GM19397 (cell line): ENCODE results near the gene MT1M.
A peak's percentile ranks its signal among the peaks of the same experiment; 100 is the strongest.
"Not testable (repeated sequence)": the region's sequence is repeated elsewhere in the genome, so short reads cannot be mapped to it uniquely, and the experiment has no call there.

Experiments used
- ATAC-seq: cut with Tn5 transposase; IDR thresholded peaks from one replicate; pipeline ENCODE4 v1.9.1; 2021; ENCODE audit warnings: mild to moderate bottlenecking, moderate library complexity; ENCODE audit not compliant: unreplicated experiment

MT1M gene

DNA sequence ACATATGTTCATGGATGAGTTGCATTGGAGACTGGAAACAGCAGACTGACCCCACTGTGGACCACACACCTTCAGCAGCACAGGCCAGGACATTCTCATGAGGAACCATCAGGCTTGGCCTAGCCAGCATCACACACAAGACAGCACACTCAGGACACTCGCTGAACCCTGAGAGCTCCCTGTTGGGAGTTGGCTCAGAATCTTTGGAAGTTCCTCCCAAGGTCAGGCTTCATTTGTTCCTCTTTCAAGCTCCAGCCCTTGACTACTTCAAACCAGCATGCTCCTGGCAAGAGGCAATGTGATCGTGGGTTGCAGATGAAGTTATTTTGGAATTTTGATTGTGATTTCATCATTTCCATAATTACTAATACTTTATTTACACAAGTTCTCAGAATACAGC, 39.2 kb downstream of the MT1M start:
- not testable (repeated sequence) for ATAC-seq

DNA sequence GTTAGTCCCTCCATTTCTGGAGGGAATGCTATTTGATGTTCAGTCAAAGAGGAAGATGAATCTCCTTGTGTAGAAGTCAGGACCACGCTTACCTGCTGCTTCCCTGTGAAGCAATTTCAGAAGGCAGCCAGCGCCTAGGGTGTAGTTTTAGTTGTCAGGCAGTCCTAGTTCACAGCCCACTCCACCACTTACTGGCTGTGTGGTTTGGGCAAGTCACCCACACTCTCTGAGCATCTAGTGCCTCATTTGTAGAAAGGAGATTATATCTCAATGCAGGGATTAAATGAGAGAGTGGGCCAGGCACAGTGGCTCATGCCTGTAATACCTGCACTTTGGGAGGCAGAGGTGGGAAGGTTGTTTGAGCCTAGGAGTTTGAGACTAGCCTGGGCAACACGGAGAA, 39.7 kb downstream of the MT1M start:
- not testable (repeated sequence) for ATAC-seq

DNA sequence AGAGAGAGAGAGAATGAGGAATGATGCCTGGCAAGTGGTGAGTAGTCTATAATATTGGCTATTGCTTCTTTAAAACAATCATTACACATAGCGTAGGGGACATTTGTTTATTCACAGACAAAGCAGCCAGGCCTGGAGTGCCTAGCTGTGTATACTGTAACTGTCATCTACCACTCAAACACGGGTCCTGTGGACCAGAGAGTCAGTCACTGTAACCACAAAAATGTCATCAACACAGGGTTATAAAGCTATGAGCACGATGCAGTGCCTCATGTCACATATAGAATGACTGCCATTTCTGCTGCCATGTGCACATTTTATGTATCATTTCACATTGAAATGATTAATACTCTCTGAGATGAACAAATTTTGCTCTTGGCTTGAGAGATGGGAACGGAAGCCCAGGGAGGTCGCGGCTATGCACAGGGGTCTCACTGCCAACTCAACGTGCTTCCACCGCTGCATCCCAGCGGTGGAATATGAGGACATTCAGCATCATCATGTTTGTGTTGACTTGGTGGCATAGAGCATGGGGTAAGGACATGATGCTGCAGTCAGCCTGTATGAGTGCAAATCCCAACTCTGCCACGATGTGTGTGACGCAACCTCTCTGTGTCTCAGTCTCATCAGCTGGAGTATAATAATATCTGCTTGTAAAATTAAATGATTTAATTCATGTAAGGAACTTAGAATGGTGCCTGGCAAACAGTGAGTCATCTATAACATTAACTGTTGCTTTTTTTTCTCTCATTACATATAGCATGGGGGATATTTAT, 40.5 kb downstream of the MT1M start:
- no peak for ATAC-seq

DNA sequence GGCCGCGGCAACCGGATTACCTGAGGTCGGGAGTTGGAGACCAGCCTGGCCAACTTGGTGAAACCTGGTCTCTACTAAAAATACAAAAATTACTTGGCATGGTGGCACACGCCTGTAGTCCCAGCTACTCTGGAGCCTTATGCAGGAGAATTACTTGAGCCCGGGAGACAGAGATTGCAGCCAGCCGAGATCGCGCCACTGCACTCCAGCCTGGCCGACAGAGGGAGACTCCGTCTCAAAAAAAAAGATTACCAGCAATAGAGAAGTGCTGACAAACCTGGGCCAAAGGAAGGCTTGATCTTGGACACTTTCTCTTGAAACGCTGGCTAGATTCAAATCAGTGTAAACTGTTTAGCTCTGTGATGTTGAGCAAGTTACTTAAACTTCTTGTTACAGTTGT, 41.5 kb downstream of the MT1M start:
- no peak for ATAC-seq

DNA sequence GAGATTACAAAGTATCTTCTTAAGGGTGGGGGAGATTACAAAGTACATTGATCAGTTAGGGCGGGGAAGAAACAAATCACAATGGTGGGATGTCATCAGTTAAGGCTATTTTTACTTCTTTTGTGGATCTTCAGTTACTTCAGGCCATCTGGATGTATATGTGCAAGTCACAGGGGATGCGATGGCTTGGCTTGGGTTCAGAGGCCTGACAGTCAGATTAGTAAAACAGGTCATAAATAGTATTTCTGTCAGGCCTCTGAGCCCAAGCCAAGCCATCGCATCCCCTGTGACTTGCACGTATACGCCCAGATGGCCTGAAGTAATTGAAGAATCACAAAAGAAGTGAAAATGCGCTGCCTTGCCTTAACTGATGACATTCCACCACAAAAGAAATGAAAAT, 42.1 kb downstream of the MT1M start:
- not testable (repeated sequence) for ATAC-seq

DNA sequence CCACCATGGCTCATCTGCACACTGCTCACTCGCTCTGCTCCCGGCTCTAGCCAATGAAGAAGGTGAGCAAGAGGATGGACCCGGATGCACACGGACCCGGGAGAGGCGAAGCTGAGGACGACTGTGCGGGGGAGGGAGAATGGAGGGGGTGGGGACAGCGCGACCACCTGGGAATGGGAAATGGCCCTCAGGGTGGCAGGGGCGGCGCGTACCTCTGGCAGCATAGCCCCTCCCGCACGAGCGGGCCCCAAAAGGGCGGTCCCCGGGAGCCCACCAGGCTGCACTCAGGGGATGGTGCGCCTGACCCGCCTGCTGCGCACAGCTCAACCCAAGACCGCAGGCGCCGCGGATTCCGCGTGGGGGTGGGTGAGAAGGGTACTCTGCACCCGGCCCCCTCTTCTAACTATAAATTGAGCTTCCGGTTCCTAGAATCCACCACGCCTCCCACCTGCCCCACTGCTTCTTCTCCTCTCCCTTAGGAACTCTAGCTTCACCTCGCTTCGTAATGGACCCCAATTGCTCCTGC, 43.3 kb downstream of the MT1M start:
- no peak for ATAC-seq

DNA sequence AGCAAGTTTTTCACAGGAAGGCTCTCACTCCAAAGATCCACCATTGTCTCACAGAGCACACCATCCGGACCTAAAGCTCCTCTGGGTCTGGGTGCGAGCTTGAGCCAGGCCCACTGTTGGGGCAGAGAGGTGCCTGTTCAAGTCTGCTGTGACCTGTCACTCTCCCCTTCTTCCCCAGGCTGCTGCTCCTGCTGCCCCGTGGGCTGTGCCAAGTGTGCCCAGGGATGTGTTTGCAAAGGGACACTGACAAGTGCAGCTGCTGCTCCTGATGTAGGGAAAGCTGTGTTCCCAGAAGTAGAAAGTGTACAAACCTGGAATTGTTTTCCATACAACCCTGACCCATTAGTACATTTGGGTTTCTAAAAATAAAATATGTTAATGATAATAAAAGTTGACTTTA, 45.0 kb downstream of the MT1M start:
- ATAC-seq: no peak

DNA sequence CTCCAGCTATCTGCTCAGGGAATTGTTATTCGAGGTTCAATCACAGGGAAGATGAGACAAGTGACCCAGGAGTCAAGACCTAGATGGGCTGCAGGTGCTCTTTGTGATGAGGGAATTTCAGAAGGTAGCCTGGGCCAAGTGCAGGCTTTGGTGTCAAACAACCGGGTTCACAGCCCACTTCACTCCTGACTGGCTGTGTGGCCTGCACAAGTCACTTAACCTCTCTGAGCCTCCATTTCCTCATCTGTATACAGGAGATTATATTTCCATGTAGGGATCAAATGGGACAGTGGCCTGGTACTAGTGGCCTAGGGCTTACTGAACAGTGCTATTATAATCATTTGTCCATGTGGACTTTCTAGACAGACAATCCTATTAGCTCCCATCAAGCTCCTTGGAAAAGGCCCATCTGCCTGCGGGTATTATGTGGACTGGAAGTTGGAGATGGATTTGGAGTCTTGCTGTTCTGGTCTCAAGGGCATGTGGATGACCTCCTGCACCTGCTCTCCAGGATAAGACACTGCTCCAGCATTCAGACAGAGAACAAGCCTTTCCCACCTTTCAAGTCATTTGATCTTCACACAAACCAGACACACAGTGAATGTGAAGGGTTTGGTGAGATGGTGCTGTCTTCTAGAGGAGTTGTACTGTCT, 46.7 kb downstream of the MT1M start:
- ATAC-seq: no peak

DNA sequence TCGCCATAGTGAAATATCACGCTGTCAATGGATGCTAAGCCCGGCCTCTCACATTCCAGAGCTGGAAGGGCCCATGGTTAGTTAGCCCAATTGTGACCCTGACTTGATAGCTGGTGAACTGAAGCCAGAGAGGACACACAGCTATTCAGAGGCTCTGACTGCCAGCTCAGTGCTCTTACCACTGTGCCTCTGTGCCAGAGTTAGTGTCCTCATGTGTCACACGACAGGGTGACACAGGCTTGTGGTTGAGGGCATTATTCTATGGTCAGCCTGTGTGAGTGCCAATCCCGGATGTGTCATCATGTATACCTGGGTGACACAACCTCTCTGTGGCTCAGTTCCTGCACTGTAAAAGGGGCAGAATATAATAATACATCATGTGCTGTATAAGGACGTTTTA, 47.4 kb downstream of the MT1M start:
- no peak for ATAC-seq

DNA sequence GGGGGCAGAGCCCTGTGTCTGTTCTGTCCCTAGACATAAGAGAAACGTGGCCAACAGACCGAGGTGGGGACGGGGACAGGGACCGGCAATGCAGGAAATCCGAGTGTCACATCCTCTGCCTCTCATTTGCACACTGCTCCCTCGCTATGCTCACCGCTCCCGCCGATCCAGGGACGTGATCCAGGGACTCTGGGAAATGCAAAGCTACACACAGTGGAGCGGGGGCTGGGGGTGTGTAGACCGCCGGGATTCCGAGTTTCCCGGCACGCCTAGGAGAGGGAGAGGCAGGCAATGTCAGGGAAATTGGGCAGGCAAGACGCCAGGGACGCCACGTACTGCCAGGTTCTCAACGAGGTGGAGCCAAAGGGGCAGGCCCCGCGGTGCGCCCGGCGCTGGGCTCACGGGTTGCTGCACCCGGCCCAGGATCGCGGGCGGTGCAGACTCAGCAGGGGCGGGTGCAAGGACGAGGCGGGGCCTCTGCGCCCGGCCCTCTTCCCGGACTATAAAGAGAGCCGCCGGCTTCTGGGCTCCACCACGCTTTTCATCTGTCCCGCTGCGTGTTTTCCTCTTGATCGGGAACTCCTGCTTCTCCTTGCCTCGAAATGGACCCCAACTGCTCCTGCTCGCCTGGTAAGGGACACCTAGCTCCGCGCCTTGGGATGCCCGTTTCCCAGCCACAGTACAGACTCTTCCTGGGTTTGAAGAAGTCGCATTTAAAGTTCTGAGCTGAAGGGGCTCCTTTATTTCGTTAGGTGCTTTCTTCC, 49.7 kb downstream of the MT1M start, which contains the start of gene MT1X:
Gene MT1X, plus strand, starts transcription at position 532 of the 764 bp plus-strand sequence. Its CDS starts 71 bp downstream, at position 603.
- ATAC-seq: peak; percentile 99

DNA sequence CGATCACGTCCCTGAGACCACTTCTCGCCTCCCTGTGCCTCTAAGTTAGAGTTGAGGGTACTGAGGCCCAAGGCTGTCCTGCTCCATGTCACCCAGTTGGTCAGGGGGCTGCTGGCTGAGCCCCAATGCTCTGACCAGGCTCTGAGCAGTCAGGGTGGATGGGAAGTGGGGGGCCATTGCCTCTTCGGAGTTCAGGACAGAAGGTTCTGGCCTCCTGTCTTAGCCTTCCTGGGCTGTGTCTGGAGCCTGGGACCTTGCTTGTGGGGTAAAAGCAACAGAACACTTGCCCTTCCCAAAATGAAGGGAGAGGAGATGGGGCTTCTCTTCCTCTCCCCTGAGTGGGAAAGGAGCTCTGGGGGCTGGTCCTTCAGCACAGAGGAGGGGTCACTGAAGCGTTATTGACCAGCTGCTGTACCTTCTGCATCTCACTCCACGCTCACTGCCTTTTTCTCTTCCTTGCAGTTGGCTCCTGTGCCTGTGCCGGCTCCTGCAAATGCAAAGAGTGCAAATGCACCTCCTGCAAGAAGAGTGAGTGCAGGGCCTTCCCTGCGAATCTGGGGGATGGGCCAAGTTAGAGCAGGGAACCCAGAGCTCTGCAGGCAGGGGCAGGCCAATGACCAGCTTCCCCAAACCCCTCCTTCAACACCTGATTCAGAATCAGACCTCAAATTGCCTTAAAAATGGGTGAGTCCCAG, 50.4 kb downstream of the MT1M start:
- ATAC-seq: no peak
